SK-MEL-5 (cell line): ENCODE data around the gene NECAB2. TPM values are rescaled to one million over a fixed set of nuclear protein-coding genes. Genes with fewer than 3 reads are reported as not detected.

Experiments used
- DNase-seq: peaks from one replicate; pipeline ENCODE4 v3.0.0-alpha.2; 2016; ENCODE audit warnings: low read depth, low spot score
- in situ Hi-C: cut with HindIII; loops from 2 replicates; pipeline ENCODE4 v1.10.0; 2016; ENCODE audit warnings: low sequenced_read_pairs, high pct_unique_total_duplicates, low pct_unique_long_range_greater_than_20kb
- total RNA-seq: library from RNA; depleted of rRNA; stranded (reverse); fragments of >200 nt; shearing (Covaris generic); gene quantifications from 2 replicates; pipeline ENCODE4 v1.2.3, GENCODE V29; 2014

Gene NECAB2
- total RNA-seq, 1 experiment from 2014 or later = not detected

GRCh38 chr16:83958846-83959565, 9.0 kb upstream of the NECAB2 start:
- no peak for DNase-seq
- in situ Hi-C loops = no loop called here

DNA sequence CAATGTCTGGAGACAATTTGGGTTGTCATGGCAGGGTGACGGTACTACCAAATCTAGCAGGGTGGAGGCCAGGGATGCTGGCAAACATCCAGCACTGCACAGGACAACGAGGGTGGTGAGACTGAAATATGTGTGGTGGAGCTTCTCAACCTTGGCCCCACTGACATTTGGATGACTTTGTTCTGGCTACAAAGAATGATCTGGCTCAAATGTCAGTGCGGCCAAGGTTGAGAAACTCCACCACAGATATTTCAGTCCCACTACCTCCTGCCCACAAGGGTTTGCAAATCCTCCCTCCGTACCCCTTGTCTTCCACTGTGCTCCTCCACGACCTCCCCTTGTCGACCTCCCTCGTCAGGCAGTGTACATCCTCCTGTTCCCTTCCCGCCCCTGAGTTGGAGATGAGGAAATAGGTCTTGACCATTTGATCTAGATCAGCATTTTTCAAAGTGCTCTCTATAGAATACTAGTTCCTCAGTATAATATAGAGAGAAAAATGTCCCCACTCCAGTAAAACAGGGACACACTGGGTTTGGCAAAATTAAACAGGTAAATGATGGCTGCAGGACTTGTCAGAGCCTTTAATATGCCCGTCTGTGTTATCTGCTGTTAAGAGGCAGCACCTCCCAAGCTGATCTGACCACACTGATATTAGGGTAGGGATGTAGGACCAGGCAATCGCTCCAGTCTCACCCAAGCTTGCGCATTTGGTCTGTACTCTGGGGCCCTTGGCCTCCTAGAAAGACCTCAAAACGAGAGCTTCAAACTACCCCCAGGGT, 8.2 kb upstream of the NECAB2 start:
- in situ Hi-C loops = no loop called here
- DNase-seq = no peak

DNA sequence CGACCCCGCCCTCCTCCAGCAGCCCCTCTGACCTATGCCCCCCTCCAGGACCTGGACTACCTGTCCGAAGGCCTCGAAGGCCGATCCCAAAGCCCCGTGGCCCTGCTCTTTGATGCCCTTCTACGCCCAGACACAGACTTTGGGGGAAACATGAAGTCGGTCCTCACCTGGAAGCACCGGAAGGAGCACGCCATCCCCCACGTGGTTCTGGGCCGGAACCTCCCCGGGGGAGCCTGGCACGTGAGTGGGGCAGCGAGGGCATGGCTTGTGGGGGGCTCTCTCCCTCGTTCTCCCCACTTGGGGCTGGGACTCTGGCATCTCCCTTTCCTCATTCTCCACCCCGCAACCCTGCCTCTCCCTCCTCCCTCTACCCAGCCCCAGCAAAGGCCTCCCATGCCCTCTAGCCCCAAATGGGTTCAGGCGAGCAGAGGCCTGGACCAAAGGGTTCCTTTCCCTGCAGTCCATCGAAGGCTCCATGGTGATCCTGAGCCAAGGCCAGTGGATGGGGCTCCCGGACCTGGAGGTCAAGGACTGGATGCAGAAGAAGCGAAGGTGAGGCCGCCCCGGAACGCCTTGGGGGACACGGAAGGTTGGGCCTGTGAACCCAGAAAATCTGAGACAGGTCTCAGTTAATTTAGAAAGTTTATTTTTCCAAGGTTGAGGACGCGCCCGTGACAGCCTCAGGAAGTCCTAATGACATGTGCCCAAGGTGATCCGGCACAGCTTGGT, 7.4 kb upstream of the NECAB2 start:
- in situ Hi-C loops = no loop called here
- DNase-seq = no peak

DNA sequence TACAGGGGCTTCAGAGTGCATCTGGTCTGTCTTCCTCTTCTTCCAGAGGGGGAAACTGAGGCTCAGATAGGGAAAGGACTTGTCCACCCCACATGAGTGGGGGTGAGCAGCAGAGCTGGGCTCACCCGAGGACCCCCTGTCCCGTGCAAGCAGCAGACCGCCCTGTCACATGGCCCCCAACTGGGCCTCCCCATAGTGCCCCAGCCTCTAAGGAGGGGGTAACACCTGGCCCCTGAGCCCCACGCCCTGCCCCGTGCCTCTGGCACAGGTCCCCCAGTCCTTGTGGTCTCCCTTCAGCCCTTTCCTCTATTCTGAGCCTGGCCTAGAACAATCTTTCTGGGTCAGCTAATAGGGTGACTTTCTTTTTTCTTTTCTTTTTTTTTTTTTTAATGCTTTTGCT, 6.5 kb upstream of the NECAB2 start:
- in situ Hi-C loops = no loop called here
- DNase-seq = no peak

- in situ Hi-C loops = no loop called here
- DNase-seq = no peak
Observed at GRCh38 chr16:83963277-83964119, 4.5 kb upstream of the NECAB2 start.

DNA sequence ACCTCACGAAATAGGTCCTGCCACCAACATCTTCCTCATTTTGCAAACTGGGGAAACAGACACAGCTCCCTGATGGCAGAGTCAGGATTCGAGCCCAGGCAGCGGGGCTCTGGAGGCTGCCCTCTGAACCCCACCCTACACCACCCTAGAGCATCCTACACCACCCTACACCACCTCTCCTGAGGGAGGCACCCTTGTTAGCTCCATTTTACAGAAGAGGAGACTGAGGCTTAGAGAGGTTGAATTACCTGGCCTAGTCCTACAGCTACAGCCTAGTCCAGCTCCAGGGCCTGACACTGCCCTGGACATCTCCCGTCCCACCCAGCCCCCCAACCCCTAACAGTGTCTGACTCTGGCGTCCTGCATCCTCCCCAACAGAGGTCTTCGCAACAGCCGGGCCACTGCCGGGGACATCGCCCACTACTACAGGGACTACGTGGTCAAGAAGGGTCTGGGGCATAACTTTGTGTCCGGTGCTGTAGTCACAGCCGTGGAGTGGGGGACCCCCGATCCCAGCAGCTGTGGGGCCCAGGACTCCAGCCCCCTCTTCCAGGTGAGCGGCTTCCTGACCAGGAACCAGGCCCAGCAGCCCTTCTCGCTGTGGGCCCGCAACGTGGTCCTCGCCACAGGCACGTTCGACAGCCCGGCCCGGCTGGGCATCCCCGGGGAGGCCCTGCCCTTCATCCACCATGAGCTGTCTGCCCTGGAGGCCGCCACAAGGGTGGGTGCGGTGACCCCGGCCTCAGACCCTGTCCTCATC, 3.2 kb upstream of the NECAB2 start:
- in situ Hi-C loops = no loop called here

GRCh38 chr16:83965444-83966152, 2.4 kb upstream of the NECAB2 start:
- DNase-seq = no peak
- in situ Hi-C loops = no loop called here

More for the DNA sequence above, 3.2 kb upstream of the NECAB2 start:
- DNase-seq = peak; percentile 39

- in situ Hi-C loops = no loop called here
Observed at GRCh38 chr16:83966153-83966696, 1.8 kb upstream of the NECAB2 start.

DNA sequence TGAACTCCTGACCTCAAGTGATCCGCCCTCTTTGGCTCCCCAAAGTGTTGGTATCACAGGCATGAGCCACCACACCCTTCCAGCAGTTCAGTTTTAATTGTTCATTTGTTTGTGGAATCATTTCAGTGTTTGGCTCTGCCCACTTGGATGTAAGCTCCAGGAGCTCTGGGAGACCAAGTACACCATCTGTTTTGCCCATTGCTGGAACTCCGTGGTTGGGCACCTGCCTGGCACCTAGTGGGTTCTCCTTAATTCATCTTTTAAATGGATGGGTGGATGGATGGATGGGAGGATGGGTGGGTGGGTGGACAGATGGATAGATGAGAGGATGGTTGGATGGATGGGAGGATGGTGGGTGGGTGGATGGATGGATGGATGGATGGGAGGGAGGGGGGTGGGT, 953 bp upstream of the NECAB2 start:
- in situ Hi-C loops = no loop called here
- no peak for DNase-seq

More at GRCh38 chr16:83966153-83966696, 1.8 kb upstream of the NECAB2 start:
- DNase-seq = no peak

- in situ Hi-C loops = no loop called here
- no peak for DNase-seq
Observed at GRCh38 chr16:83968306-83968851, 335 bp downstream of the NECAB2 start.

- in situ Hi-C loops = no loop called here
- DNase-seq = no peak
Observed at GRCh38 chr16:83968891-83969649, 1.0 kb downstream of the NECAB2 start.

- in situ Hi-C loops = no loop called here
- DNase-seq = no peak
Observed at GRCh38 chr16:83969771-83970429, 1.9 kb downstream of the NECAB2 start.

- in situ Hi-C loops = no loop called here
- no peak for DNase-seq
Observed at GRCh38 chr16:83970430-83970815, 2.4 kb downstream of the NECAB2 start.

- no peak for DNase-seq
- in situ Hi-C loops = no loop called here
Observed at GRCh38 chr16:83971165-83972130, 3.4 kb downstream of the NECAB2 start.
